ENCODE results near the gene DOCK11. TPM values are rescaled to one million over a fixed set of nuclear protein-coding genes. Genes with fewer than 3 reads are reported as not detected.

DOCK11 gene
- total RNA-seq, 2 experiments from 2014 or later: 32.8 to 34.8 TPM

DNA sequence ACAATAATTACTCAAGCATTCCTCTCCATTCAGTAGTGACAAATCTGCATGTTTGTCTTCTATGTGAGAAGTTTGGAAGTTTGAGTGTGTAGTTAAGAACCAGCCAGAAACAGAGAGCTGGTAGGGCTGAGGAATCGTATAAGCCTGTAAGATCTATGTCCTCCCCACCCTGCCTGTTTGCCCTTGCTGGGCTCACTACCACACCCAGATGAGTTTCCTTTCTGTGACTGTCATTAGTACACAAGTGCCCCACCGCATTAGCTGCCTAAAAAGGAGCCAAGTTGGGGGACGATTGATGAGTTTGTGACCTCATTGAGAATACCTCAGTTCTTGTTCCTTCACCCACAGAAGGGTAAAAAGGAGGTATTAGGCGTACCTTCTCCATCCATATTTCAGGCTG, 28.3 kb downstream of the DOCK11 start:
- H3K27me3 Mint-ChIP-seq (ENCODE audit: low read depth): no peaks in the 10 kb centered on the region
- CTCF ChIA-PET: no interaction called here
- H3K4me3 Mint-ChIP-seq: peak overlapping the region; percentile 22
- intact Hi-C loops (cut with micrococcal nuclease): loop anchor here (1.0 kb wide), 1 partner anchor 12 kb away; no protein-coding TSS in a partner anchor
- no peaks in the 10 kb centered on the region for H3K36me3 Mint-ChIP-seq (ENCODE audit: low read depth)
- H3K27ac Mint-ChIP-seq: peak overlapping the region; percentile 81
- DNase-seq: peak; percentile 50
- no peaks in the 10 kb centered on the region for H3K9me3 Mint-ChIP-seq
- peaks cover 81% of the 10 kb centered on the region for H3K4me1 Mint-ChIP-seq (ENCODE audit: low read depth)

DNA sequence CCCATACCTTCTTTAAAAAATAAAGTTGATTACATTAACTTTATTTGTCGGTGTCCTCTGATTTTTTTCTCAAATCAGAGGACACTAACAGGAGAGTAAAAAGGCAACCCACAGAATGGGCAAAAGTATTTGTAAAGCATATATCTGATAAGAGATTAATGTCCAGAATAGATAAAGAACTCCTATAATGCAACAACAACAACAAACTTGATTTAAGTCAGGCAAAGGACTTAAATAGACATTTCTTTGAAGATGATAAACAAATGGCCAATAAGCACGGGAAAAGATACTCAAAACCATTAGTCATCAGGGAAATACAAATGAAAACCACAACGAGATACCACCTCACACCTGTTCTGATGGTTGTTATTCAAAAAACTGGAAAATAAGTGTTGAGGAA, 28.7 kb downstream of the DOCK11 start:
- H3K4me1 Mint-ChIP-seq (ENCODE audit: low read depth): peaks cover 79% of the 10 kb centered on the region
- H3K27me3 Mint-ChIP-seq (ENCODE audit: low read depth): no peaks in the 10 kb centered on the region
- no peaks in the 10 kb centered on the region for H3K36me3 Mint-ChIP-seq (ENCODE audit: low read depth)
- intact Hi-C loops (cut with micrococcal nuclease): loop anchor here (1.0 kb wide), 1 partner anchor 12 kb away; no protein-coding TSS in a partner anchor
- H3K4me3 Mint-ChIP-seq: no peak overlapping the region
- DNase-seq: no peak
- CTCF ChIA-PET: no interaction called here
- H3K9me3 Mint-ChIP-seq: no peaks in the 10 kb centered on the region
- H3K27ac Mint-ChIP-seq: peak overlapping the region; percentile 81

DNA sequence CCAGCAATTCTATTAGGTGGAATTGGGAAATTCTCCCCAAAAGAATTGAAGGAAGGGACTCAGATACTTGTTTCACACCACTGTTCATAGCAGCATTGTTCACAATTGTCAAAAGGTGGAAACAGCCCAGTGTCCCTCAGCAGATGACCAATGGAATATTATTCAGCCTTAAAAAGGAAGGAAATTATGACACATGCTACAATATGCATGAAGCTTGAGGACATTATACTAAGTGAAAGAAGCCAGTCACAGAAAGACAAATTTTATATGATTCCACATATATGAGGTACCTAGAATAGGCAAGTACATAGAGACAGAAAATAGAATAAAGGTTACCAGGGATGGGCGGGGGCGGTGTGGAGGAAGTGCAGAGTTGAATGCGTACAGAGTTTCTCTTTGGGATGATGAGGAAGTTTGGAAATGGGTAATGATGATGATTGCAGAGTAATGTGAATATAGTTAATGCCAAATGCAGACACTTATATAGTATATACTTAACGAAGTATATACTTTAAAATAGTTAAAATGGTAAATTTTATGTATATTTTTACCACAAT, 29.6 kb downstream of the DOCK11 start:
- H3K4me1 Mint-ChIP-seq (ENCODE audit: low read depth): peaks cover 79% of the 10 kb centered on the region
- no peak overlapping the region for H3K4me3 Mint-ChIP-seq
- CTCF ChIA-PET: no interaction called here
- no peaks in the 10 kb centered on the region for H3K27me3 Mint-ChIP-seq (ENCODE audit: low read depth)
- no peaks in the 10 kb centered on the region for H3K36me3 Mint-ChIP-seq (ENCODE audit: low read depth)
- H3K9me3 Mint-ChIP-seq: no peaks in the 10 kb centered on the region
- intact Hi-C loops (cut with micrococcal nuclease): no loop called here
- no peak for DNase-seq
- H3K27ac Mint-ChIP-seq: peak overlapping the region; percentile 81

DNA sequence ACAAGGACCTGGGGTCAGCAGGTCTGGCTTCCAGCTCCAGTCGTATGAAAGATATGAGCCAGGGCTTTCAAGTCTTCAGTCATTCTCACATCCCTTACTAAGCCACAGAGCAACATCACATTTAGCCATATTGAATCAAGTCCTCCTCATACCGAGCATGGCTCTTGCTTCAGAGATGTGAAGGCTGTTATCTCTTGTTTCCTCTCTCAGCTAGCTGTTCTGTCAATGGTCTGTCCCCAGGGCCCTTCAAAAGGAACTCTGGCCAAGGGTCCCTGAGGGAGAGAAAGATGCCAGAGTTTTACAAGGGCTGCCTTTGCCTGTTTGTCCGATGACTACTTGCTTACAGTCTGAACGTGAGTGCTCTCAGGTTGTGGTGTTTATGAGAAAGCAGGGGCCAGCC, 30.5 kb downstream of the DOCK11 start:
- intact Hi-C loops (cut with micrococcal nuclease): no loop called here
- DNase-seq: no peak
- CTCF ChIA-PET: no interaction called here
- Mint-ChIP-seq H3K4me1 (ENCODE audit: low read depth) (peaks cover 79% of the 10 kb centered on the region), H3K4me3 (no peak overlapping the region), H3K36me3 (ENCODE audit: low read depth) (no peaks in the 10 kb centered on the region), H3K27me3 (ENCODE audit: low read depth) (no peaks in the 10 kb centered on the region), H3K9me3 (no peaks in the 10 kb centered on the region), H3K27ac (peak overlapping the region; percentile 91)

DNA sequence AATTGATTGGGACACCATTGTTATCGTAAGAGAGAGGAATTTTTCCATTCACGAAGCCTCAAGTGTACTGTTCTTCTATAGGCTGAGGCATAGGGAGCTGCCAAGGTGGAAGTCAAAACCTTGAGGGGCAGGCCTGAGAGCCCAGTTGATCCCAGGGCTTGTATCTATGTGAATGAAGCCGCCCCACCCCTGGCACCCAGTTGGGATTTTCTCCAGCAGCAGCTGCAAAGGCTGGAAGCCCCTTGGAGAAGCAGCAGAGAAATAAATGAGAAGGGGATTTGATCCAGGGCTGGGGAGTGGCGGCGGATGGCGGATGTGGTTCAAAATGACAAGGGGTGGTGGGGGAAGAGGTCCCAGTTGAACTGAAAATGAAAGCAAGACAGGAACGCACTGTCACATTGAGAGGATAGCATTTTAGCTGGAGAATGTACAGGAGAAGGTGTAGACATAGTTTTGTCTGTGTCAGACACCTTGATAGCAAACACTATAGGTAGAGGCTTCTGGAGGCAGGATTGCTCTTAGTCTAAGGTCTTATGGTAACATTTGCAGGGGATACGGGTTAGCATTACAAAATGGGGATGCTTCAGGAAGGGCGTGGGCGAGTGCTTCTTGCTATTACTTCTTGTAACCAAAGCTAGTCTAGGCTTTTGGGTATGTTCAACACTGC, 32.6 kb downstream of the DOCK11 start:
- Mint-ChIP-seq H3K27ac (peak overlapping the region; percentile 96), H3K4me3 (peak overlapping the region; percentile 79), H3K9me3 (no peaks in the 10 kb centered on the region), H3K4me1 (ENCODE audit: low read depth) (peaks cover 73% of the 10 kb centered on the region), H3K36me3 (ENCODE audit: low read depth) (peaks cover 4% of the 10 kb centered on the region), H3K27me3 (ENCODE audit: low read depth) (no peaks in the 10 kb centered on the region)
- CTCF ChIA-PET: interaction anchor here (0.7 kb wide), 1 partner anchor 12 kb away, joined by 5 read pairs; no protein-coding TSS in a partner anchor
- peak; percentile 73 for DNase-seq
- intact Hi-C loops (cut with micrococcal nuclease): loop anchor here (1.0 to 2.0 kb wide), 3 partner anchors 8 to 73 kb away; no protein-coding TSS in a partner anchor

DNA sequence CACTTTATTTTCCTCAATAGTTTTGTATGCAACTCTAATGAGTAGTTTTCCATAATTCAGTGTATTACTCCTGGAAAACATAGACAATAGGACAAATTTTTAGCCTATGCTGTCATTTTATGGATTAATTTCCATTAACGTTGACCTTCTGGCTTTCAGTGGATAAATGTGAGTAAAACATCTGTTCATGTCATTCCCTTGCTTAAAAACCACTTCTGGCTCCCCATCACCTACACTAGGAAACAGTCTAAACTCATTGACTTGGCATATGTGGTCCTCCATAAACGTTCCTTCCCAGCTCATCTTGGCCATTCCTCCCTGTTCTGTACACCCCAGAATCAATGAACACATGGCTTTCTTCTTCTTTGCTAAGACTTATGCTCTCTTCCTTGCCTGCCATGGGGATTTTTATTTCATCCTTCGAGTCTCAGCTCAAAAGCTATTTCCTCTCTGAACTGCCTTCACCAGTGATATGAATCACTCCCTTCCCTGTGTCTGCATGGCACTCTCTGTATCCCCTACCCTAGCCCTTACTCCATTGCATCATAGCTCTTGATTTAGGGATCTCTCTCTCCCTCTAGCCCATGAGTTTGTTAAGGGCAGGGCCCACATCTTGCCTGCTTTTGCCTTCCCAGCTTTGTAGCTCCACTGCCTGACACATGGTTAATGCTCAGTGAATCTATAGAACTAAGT, 34.8 kb downstream of the DOCK11 start:
- no peaks in the 10 kb centered on the region for H3K9me3 Mint-ChIP-seq
- intact Hi-C loops (cut with micrococcal nuclease): loop anchor here (5.0 to 10.0 kb wide), 2 partner anchors 487 to 1154 kb away; no protein-coding TSS in a partner anchor
- H3K27me3 Mint-ChIP-seq (ENCODE audit: low read depth): no peaks in the 10 kb centered on the region
- H3K27ac Mint-ChIP-seq: peak overlapping the region; percentile 96
- H3K4me1 Mint-ChIP-seq (ENCODE audit: low read depth): peaks cover 72% of the 10 kb centered on the region
- CTCF ChIA-PET: interaction anchor here (0.7 to 1.8 kb wide), 4 partner anchors 9 to 31 kb away, joined by 3 to 5 read pairs (median 4); no protein-coding TSS in a partner anchor
- H3K36me3 Mint-ChIP-seq (ENCODE audit: low read depth): peaks cover 4% of the 10 kb centered on the region
- H3K4me3 Mint-ChIP-seq: peak overlapping the region; percentile 3
- DNase-seq: peak; percentile 25

DNA sequence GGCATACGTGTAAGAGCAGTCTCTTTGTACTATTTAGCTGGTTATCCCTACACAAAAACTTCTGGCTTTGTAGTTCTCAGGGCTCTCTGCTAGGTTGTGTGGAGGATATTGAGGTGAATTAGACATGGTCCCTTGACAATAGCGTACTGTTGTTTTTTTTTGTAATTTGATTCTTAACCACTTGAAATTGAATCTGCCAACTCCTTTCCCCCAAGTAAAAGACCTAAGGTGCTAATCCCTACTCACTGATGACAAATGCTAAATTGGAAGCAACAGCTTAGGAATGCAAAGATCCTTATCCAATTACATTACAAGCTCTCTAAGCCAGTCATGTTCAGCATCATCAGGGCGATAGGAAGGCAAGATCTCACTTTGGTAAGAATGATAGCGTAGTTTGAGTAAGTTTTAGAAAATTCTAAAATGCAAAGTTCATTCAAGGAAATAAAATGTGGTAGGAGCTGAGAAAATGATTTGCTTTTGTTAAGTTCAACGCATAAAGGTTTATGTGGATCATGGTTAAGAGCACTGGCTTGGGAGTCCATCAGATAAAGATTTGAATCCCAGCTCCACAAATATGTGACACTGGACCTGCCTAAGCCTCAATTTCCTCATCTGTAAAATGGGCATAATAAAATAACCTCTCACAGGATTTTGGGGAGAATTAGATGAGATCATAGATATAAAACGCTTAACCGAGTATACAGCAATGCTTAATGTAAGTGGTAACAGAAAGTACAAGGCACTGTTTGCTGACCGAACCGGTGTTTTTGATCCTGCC, 39.3 kb downstream of the DOCK11 start:
- H3K9me3 Mint-ChIP-seq: no peaks in the 10 kb centered on the region
- no peak overlapping the region for H3K4me3 Mint-ChIP-seq
- CTCF ChIA-PET: interaction anchor here (0.8 to 2.0 kb wide), 3 partner anchors 9 to 65 kb away, joined by 3 to 6 read pairs (median 4); no protein-coding TSS in a partner anchor
- intact Hi-C loops (cut with micrococcal nuclease): loop anchor here (5.0 to 10.0 kb wide), 3 partner anchors 37 to 1150 kb away; no protein-coding TSS in a partner anchor
- H3K36me3 Mint-ChIP-seq (ENCODE audit: low read depth): peaks cover 6% of the 10 kb centered on the region
- no peak for DNase-seq
- no peaks in the 10 kb centered on the region for H3K27me3 Mint-ChIP-seq (ENCODE audit: low read depth)
- H3K4me1 Mint-ChIP-seq (ENCODE audit: low read depth): peaks cover 75% of the 10 kb centered on the region
- H3K27ac Mint-ChIP-seq: peak overlapping the region; percentile 53

DNA sequence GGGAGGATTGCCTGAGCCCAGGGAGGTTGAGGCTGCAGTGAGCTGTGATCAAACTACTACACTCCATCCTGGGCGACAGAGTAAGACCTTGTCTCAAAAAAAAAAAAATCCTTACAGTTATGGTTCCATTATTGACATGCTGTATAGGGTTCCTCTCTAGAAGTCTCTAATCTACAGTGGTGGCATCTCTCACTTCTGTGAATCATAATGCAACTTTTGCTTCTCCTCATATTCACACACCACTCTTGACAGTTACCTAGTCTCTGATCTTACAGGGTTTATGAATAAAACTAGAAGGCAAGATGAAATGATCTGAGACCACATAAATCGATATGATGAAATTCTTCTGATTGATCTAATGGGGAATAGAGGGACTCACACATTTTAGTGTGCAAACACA, 40.6 kb downstream of the DOCK11 start:
- H3K4me1 Mint-ChIP-seq (ENCODE audit: low read depth): peaks cover 70% of the 10 kb centered on the region
- CTCF ChIA-PET: interaction anchor here (0.6 to 2.0 kb wide), 2 partner anchors 64 to 1950 kb away, joined by 4 to 6 read pairs; no protein-coding TSS in a partner anchor
- intact Hi-C loops (cut with micrococcal nuclease): loop anchor here (1.0 to 10.0 kb wide), 8 partner anchors 8 to 1149 kb away; partner anchors contain the start of gene WDR44
- peak overlapping the region; percentile 92 for H3K27ac Mint-ChIP-seq
- DNase-seq: peak; percentile 15
- H3K4me3 Mint-ChIP-seq: peak overlapping the region; percentile 48
- H3K27me3 Mint-ChIP-seq (ENCODE audit: low read depth): no peaks in the 10 kb centered on the region
- no peaks in the 10 kb centered on the region for H3K9me3 Mint-ChIP-seq
- peaks cover 6% of the 10 kb centered on the region for H3K36me3 Mint-ChIP-seq (ENCODE audit: low read depth)

DNA sequence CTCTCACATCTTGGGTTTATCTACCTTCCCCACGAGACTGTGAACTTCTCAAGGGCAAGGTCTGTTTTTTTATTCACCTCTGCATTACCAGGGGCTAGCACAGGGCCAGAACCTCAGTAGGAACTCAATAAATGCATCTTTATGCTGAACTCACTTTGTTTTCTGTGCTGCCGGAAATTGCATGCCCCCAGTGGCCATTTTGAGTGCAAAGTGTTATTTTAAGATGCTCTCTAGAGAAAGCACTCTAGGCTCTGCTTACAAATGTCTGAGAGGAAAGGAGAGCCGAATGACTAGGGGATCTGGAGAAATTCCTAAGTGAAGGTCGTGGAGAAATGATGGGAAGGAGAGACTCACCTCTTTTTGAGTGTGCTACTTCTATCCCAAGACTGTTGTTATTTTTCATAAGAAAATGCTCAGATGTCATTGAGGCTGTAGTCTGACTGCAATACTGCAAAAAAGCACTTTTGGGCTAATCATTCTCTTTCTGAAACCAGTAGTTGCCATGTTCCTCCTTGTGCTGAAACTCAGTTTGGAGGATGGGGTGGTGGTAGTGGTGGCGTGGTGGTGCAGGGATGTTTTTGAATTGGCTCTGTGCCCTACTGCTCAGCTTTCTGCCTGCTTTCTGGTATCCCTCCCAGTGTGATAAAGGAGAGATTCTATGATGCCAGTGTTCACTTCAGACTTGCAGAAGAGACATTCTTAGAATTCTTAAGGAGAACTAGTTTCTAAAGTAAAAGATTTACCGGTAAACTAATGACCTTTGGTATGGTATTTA, 41.3 kb downstream of the DOCK11 start:
- CTCF ChIA-PET: interaction anchor here (0.6 to 2.0 kb wide), 3 partner anchors 36 to 1949 kb away, joined by 4 to 6 read pairs (median 4); no protein-coding TSS in a partner anchor
- peaks cover 5% of the 10 kb centered on the region for H3K36me3 Mint-ChIP-seq (ENCODE audit: low read depth)
- H3K27ac Mint-ChIP-seq: peak overlapping the region; percentile 92
- H3K4me1 Mint-ChIP-seq (ENCODE audit: low read depth): peaks cover 72% of the 10 kb centered on the region
- peak overlapping the region; percentile 48 for H3K4me3 Mint-ChIP-seq
- H3K9me3 Mint-ChIP-seq: no peaks in the 10 kb centered on the region
- no peaks in the 10 kb centered on the region for H3K27me3 Mint-ChIP-seq (ENCODE audit: low read depth)
- intact Hi-C loops (cut with micrococcal nuclease): loop anchor here (1.0 to 10.0 kb wide), 8 partner anchors 9 to 1148 kb away; partner anchors contain the start of gene WDR44
- peak; percentile 57 for DNase-seq

DNA sequence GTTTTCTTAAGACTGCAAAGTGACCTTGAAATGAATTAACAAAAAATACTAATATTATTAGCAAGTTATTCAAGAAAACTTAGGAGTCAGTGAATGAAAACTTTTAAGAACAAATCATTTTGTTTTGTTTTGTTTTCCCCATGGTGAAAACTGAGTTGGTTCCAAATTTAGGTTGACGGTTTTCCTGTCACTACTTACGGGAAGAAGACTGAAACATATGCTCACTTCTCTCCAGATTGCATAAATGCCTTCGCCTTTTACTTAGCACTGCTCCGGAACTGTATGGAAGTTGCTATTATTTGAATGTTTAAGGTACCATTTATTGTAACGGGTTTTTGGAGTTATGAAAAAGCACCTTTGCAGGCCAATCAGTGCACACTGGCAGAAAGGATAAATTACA, 42.8 kb downstream of the DOCK11 start:
- no peaks in the 10 kb centered on the region for H3K9me3 Mint-ChIP-seq
- peak overlapping the region; percentile 41 for H3K27ac Mint-ChIP-seq
- peaks cover 2% of the 10 kb centered on the region for H3K36me3 Mint-ChIP-seq (ENCODE audit: low read depth)
- CTCF ChIA-PET: interaction anchor here (0.5 to 1.5 kb wide), 3 partner anchors 11 to 189 kb away, joined by 3 to 4 read pairs (median 4); no protein-coding TSS in a partner anchor
- no peaks in the 10 kb centered on the region for H3K27me3 Mint-ChIP-seq (ENCODE audit: low read depth)
- DNase-seq: no peak
- H3K4me1 Mint-ChIP-seq (ENCODE audit: low read depth): peaks cover 65% of the 10 kb centered on the region
- intact Hi-C loops (cut with micrococcal nuclease): loop anchor here (5.0 to 10.0 kb wide), 2 partner anchors 34 to 1146 kb away; no protein-coding TSS in a partner anchor
- H3K4me3 Mint-ChIP-seq: no peak overlapping the region

DNA sequence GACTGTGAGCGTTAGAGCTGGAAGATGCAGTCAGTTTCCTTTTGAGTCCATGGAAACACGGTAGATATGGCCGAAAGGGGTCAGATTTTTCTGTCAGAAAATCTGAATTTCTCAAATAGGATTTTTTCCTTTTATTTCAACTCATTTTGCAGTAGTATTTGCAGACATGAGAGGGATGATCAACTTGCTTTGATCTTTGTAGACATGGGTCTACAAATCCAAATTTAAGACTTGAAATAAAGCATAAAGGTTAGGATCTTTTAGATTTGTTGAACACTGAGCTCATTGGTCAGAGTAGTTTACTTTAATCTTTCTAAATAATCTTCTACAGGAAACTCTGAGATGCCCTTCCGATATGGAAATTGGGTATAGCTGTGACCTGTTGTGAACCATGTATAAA, 44.7 kb downstream of the DOCK11 start:
- Mint-ChIP-seq H3K4me1 (ENCODE audit: low read depth) (peaks cover 50% of the 10 kb centered on the region), H3K36me3 (ENCODE audit: low read depth) (peaks cover 11% of the 10 kb centered on the region), H3K9me3 (no peaks in the 10 kb centered on the region), H3K4me3 (no peak overlapping the region), H3K27me3 (ENCODE audit: low read depth) (no peaks in the 10 kb centered on the region), H3K27ac (peak overlapping the region; percentile 8)
- no peak for DNase-seq
- intact Hi-C loops (cut with micrococcal nuclease): no loop called here
- CTCF ChIA-PET: interaction anchor here (0.6 kb wide), 1 partner anchor 12 kb away, joined by 5 read pairs; no protein-coding TSS in a partner anchor

All from activated naive CD4-positive, alpha-beta T cell treated with anti-CD3 and anti-CD28 coated beads for 36 hours (primary cell).